ENCODE data around the gene LRRN2.

DNA sequence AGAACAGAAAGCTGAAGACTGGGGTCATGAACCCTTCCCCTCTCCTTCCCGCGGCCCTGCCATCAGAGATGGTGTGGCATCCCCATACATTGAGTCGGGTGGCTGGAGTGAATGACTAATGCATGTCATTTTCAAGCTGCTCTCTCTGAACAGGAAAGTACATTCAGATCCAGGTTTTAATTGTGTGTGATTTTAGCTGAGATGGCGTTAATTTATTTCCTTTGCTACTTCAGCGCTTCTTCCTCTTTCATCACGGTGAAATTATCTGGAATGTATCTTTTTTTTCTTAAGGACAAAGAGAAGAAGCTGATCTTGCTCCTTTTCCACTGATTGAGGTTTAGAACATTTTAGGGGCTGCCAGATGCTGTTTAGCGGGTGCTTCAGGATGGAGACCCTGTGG lies 8.6 kb upstream of the LRRN2 start:
- TF ChIP-seq, protein P1, sequence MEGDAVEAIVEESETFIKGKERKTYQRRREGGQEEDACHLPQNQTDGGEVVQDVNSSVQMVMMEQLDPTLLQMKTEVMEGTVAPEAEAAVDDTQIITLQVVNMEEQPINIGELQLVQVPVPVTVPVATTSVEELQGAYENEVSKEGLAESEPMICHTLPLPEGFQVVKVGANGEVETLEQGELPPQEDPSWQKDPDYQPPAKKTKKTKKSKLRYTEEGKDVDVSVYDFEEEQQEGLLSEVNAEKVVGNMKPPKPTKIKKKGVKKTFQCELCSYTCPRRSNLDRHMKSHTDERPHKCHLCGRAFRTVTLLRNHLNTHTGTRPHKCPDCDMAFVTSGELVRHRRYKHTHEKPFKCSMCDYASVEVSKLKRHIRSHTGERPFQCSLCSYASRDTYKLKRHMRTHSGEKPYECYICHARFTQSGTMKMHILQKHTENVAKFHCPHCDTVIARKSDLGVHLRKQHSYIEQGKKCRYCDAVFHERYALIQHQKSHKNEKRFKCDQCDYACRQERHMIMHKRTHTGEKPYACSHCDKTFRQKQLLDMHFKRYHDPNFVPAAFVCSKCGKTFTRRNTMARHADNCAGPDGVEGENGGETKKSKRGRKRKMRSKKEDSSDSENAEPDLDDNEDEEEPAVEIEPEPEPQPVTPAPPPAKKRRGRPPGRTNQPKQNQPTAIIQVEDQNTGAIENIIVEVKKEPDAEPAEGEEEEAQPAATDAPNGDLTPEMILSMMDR (conservative IDR thresholded peaks at IDR 0.05), result no peak
- TF ChIP-seq EZH2 (IDR thresholded peaks at IDR 0.05; ENCODE audit: low read depth), result no peak

Data from PC-9 (cell line).